NCI-H1092 treated with DMSO at 0.1 percent for 48 hours (cell line): ENCODE measurements around the gene USP21.

Source experiments
- DNase-seq: peaks from one replicate; lab custom pipeline; 2025; lab: John Stamatoyannopoulos, UW

USP21 gene

DNA sequence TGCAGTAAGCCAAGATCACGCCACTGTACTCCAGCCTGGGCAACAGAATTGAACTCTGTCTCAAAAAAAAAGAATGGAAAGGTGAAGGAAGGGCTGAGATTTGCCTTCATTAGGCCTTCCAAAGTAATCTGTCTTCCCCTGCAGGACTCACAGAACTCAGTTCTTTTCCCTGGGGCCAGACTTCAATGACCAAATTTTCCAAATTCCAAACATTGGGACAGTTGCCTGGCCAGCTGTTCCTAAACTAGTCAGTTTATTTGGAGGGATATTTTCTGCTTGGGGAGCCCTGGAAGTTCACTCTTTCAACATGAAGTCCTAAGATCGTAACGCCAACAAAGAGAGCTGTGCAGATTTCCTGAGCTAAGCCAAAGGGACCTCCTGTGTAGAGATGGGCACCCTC is 21.4 kb upstream of the USP21 start:
- DNase-seq = no peak

- DNase-seq = no peak
Measured at GRCh38 chr1:161138431-161138830, 20.9 kb upstream of the USP21 start.

GRCh38 chr1:161139766-161140165 is 19.5 kb upstream of the USP21 start:
- DNase-seq = peak; percentile 41

GRCh38 chr1:161140755-161141400 is 18.4 kb upstream of the USP21 start:
- no peak for DNase-seq

GRCh38 chr1:161145832-161146231 is 13.5 kb upstream of the USP21 start:
- no peak for DNase-seq

DNA sequence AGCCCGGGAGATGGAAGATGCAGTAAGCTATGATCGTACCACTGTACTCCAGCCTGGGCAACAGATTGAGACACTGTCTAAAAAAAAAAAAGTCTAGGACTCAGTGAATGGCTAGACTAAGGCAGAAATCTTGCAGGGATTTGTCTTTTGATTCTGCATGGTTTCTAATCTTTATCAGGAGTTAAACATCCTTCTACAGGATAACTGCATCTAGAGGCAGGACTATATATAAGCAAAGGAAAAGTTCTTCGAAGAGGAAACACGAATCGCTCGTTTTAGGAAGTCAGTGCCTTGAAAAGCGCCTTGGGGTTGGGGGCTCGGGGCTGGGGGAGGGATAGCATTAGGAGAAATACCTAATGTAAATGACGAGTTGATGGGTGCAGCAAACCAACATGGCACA is 6.1 kb upstream of the USP21 start:
- no peak for DNase-seq

DNA sequence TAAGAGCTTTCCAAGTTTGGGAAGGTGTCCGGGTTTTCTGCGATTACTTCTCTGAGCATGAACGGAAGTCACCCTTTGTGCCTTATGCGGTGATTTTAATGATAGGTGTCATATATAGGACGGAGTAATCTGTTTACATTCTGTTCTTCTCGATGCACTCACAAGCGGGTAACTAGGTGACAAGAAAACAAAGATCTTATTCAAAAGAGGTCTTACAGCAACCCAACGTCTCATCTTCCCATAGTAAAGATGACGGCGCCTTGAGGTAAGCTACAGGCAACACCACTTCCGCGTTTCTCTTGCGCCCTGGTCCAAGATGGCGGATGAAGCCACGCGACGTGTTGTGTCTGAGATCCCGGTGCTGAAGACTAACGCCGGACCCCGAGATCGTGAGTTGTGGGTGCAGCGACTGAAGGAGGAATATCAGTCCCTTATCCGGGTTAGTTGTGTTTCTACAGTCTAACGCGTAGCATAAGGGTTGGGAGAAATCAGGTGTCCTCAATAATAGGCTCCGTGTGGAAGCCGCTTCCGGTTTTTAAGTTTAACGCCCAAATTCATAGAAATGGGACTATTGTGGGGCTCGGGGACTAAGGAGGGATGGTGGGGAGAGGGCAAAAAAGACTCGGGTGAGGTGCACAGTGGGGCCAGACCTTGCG is 5.5 kb upstream of the USP21 start, which contains the start of gene UFC1:
Gene UFC1, plus strand, starts transcription at position 297 of the 656 bp plus-strand sequence. Its CDS starts 20 bp downstream, at position 317.
- peak; percentile 94 for DNase-seq

DNA sequence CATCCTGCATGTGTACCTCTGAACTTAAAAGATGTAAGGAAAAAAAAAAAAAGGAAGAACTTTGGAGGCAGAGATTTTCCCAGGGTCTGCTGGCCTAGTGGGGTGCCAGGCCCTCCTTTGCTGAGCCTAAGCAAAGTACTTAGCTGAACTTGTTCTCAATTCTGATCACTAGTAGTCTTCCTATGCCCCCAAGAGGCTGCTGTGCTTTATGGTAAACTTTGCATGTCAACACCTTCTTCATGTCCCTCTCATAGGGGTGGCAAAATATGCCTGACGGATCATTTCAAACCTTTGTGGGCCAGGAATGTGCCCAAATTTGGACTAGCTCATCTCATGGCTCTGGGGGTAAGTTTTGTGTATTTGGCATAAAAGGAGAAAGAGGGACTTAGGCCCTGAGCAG is 1.4 kb upstream of the USP21 start:
- DNase-seq = no peak

DNA sequence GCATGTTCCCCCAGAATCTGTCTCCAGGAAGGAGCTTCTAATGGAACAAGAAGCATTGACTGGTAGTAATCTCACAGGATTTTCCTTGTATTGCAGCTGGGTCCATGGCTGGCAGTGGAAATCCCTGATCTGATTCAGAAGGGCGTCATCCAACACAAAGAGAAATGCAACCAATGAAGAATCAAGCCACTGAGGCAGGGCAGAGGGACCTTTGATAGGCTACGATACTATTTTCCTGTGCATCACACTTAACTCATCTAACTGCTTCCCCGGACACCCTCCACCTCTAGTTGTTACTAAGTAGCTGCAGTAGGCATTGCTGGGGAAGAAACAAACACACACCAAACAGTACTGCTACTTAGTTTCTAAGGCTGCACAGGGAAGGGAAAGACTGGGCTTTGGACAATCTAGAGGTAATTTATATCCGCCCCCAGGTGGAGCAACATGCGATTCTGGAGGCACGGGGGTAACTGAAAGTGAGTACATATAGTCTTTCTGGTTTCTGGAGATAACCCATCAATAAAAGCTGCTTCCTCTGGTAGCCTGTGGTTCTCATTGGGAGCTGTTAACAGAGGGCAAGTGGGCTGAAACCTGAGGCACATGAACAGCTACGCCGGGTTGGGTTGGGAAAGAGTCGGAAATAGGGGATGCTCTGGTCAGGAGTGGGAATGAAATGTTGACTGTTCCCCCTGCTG is 837 bp upstream of the USP21 start:
- DNase-seq = no peak

GRCh38 chr1:161159913-161160243 is 578 bp downstream of the USP21 start:
- no peak for DNase-seq

- DNase-seq = no peak
Measured at GRCh38 chr1:161160671-161161145, 1.4 kb downstream of the USP21 start.

GRCh38 chr1:161161652-161162051 is 2.4 kb downstream of the USP21 start:
- no peak for DNase-seq

GRCh38 chr1:161162052-161162451 is 2.8 kb downstream of the USP21 start:
- no peak for DNase-seq

DNA sequence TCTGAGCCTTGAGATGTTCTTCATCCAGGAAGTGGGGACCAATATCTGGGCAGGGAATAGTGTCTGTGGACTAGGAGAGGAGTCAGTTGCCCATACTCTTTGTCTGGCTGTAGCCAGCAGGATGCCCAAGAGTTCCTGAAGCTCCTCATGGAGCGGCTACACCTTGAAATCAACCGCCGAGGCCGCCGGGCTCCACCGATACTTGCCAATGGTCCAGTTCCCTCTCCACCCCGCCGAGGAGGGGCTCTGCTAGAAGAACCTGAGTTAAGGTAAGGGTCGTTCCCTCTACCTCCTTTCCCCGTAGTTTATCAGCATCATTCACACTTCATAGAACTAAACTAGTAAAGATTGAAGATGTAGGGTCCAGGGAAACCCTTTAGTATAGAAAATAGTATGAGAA is 3.5 kb downstream of the USP21 start:
- no peak for DNase-seq

DNA sequence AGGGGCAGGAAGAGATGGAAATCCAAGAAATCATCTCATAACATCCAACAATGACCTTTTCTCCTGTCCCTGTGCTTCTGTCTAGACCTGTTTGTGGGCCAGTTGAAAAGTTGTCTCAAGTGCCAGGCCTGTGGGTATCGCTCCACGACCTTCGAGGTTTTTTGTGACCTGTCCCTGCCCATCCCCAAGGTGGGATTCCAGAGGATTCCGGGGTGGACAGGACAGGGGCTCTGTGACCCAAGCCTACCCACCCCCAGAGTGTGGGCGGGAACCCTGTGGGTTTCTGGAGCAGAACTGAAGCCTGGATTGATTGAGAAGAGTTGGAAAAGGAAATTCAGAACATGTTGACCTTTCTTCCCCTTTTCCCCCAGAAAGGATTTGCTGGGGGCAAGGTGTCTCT is 4.5 kb downstream of the USP21 start:
- no peak for DNase-seq

DNA sequence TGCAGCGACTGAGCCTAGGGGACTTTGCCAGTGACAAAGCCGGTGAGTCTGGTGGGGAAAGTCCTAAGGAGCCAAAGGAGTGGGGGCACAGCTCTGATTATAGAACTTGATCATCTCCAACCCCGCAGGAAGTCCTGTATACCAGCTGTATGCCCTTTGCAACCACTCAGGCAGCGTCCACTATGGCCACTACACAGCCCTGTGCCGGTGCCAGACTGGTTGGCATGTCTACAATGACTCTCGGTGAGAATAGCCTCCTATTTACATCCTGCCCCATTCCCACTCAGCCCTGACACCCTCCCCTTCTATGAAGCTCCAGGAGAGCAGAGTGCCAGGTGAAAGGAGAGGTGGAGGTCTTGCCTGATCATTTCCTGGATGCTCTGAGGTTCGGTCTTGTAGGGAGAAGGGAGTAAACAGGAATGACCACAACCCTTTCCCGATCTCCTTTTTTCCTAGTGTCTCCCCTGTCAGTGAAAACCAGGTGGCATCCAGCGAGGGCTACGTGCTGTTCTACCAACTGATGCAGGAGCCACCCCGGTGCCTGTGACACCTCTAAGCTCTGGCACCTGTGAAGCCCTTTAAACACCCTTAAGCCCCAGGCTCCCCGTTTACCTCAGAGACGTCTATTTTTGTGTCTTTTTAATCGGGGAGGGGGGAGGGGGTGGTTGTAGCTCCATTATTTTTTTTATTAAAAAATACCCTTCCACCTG is 5.8 kb downstream of the USP21 start:
- no peak for DNase-seq

- peak; percentile 99 for DNase-seq
Measured at GRCh38 chr1:161165742-161166668, 6.7 kb downstream of the USP21 start, which contains the start of gene PPOX. Gene PPOX (plus strand): TSS chr1:161166426. CDS start chr1:161166848, 422 bp downstream.

GRCh38 chr1:161166669-161167548 is 7.6 kb downstream of the USP21 start:
- peak; percentile 52 for DNase-seq

DNA sequence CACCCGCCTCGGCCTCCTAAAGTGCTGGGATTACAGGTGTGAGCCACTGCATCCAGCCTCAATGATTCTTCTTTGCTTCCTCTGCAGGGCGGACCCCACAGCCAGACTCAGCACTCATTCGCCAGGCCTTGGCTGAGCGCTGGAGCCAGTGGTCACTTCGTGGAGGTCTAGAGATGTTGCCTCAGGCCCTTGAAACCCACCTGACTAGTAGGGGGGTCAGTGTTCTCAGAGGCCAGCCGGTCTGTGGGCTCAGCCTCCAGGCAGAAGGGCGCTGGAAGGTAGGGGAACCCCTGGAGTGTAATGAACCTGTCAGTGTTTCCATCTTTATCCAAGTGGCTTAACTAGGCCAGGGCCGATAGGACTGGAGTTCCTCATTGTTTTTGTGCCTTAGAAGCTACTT is 9.6 kb downstream of the USP21 start:
- DNase-seq = no peak

DNA sequence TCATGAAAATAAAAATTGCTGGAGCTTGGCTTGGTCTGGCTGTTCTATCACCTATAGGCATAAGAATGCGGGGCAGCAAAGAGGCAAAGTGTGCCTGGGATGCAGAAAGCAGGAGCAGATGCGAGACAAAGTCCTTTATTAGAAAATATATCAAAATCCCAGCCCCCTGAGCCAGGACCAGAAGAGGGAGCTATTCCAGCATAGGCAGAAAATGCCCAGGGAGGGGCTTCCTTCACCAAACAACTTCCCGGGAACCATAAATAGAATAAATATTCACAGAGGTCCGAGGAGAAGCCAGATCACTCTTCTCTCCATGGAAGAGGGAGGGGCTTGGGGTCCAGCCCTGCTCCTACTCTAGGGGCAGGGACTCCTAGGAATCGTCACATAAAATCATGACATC is 11.9 kb downstream of the USP21 start:
- DNase-seq = no peak
